ENCODE data around the gene FBXO46. TPM values are rescaled to one million over a fixed set of nuclear protein-coding genes. Genes with fewer than 3 reads are reported as not detected.

The FBXO46 gene
- polyA plus RNA-seq, 1 of the 3 experiments (the other 2 are of a cell fraction): 5.6 TPM

DNA sequence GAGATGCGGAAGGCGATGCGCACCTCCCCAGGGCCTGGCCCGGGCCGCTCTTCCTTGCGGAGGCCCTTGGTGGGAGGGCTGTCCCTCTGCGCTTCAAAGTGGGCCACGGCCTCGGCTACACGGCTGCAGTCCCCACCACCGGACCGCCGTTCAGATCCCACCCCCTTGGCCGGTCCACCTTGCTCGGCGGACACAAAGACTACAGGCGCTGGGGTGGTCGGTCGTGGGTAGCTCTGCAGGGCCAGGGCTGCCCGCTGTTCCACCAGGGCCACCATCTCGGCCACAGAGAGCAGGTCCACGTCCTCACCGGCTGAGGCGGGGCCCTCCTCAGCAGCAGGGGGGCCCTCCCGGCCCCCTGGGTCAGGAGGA lies 18.0 kb downstream of the FBXO46 start (continued):
- TF ChIP-seq REST (IDR thresholded peaks at IDR 0.05; ENCODE audit: low read depth, low read length) (no peak), FOXJ3 (CRISPR knock-in tag; IDR thresholded peaks at IDR 0.05) (no peak), NRF1 (IDR thresholded peaks at IDR 0.05; ENCODE audit: low read depth, low read length) (no peak)

DNA sequence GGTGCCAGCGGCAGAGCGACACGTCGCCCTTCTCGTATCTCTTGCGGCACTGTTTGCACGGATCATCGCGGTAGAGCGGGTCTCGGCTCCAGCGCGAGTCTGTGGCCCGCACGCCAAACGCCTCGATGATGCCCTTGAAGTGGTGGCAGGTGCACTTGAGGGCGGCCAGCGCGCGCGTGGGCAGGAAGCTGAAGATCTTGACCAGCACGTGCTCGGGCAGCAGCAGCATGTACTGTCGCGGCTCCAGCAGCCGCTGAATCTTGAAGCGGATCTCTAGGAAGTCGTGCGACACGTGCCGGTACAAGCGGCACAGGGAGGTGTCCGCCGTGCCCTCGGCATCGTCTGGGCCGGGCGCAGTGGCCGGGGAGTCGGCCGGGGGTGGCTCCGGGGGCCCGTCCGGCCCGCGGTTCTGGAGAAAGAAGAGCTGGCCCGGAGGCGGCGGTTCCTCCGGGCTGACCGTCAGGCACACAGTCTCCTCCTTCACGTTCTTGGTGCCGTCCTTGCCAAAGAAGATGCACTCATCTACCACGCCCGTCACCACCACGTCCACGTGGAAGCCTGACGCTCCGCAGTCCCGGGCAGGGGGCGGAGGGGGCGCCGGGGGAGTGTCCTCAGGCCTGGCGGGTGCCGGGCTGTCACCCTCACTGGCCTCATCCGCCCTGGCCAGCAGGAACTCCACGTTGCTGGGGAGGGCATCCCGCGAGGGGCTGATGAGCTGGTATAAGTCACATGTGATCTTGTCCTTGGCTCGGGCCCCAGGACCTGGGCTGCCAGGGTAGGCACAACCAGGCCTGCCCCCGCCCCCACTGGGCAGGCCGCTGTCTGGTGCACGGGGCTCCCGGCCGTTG lies 18.6 kb downstream of the FBXO46 start:
- Histone ChIP-seq H3K4me3 (ENCODE audit: low read depth in 2 of 2, low read length in 1 of 2) (no peak overlapping the region), H3K79me2 (ENCODE audit: insufficient read depth) (peaks cover 43% of the 10 kb centered on the region), H3K9me2 (no peaks in the 10 kb centered on the region), H3K9ac (no peak overlapping the region), H4K20me1 (ENCODE audit: insufficient read depth) (no peaks in the 10 kb centered on the region), H3K4me2 (no peak overlapping the region), H3K9me3 (no peaks in the 10 kb centered on the region), H2AFZ (ENCODE audit: low read depth) (no peak overlapping the region), H3K4me1 (ENCODE audit: control insufficient read depth in 1 of 2, insufficient read depth in 2 of 2, low read depth in 1 of 2, low read length in 1 of 2) (peaks cover 0 to 2% of the 10 kb centered on the region in 2 experiments; a peak in 1 of 4 replicates), H3K36me3 (replicated peaks in 1 of 2; ENCODE audit: control insufficient read depth in 1 of 2, insufficient read depth in 2 of 2, low read length in 1 of 2) (peaks cover 3 to 15% of the 10 kb centered on the region in 2 experiments), H3K27ac (ENCODE audit: low read depth in 2 of 2, low read length in 1 of 2) (no peak overlapping the region), H3K27me3 (ENCODE audit: insufficient read depth) (no peaks in the 10 kb centered on the region), H3F3A (replicated peaks; ENCODE audit: insufficient read depth) (no peaks in the 10 kb centered on the region)
- ChIA-PET POLR2A (interaction anchor here (1.0 kb wide), 1 partner anchor 20 kb away, joined by 3 read pairs; the partner anchor contains the start of gene QPCTL), CTCF (interaction anchor here (6.4 kb wide), 1 partner anchor 18 kb away, joined by 57 read pairs; the partner anchor contains the start of genes QPCTL and SNRPD2)
- WGBS (ENCODE audit: low lambda C conversion rate): 96% methylated on average over 38 of the region's 76 CpGs
- DNase-seq: no peak
- TF ChIP-seq FOXM1 (IDR thresholded peaks at IDR 0.05; ENCODE audit: low read depth) (no peak), YY1 (IDR thresholded peaks at IDR 0.05; ENCODE audit: low read depth) (no peak), JUND (IDR thresholded peaks at IDR 0.05) (no peak), SMC3 (IDR thresholded peaks at IDR 0.05; ENCODE audit: low read depth, low read length) (no peak), FOSL2 (IDR thresholded peaks at IDR 0.05; ENCODE audit: borderline replicate concordance, low read depth) (no peak), ELF1 (IDR thresholded peaks at IDR 0.05) (no peak), REST (IDR thresholded peaks at IDR 0.05; ENCODE audit: low read depth, low read length) (no peak), IRF3 (IDR thresholded peaks at IDR 0.05; ENCODE audit: low read depth, low read length) (no peak), TAF1 (IDR thresholded peaks at IDR 0.05; ENCODE audit: borderline replicate concordance, low read depth, low read length) (no peak), EP300 (IDR thresholded peaks at IDR 0.05; ENCODE audit: borderline replicate concordance in 1 of 2, low read depth in 1 of 2, low read length in 1 of 2) (no peak)
- TF ChIP-seq, protein P1, sequence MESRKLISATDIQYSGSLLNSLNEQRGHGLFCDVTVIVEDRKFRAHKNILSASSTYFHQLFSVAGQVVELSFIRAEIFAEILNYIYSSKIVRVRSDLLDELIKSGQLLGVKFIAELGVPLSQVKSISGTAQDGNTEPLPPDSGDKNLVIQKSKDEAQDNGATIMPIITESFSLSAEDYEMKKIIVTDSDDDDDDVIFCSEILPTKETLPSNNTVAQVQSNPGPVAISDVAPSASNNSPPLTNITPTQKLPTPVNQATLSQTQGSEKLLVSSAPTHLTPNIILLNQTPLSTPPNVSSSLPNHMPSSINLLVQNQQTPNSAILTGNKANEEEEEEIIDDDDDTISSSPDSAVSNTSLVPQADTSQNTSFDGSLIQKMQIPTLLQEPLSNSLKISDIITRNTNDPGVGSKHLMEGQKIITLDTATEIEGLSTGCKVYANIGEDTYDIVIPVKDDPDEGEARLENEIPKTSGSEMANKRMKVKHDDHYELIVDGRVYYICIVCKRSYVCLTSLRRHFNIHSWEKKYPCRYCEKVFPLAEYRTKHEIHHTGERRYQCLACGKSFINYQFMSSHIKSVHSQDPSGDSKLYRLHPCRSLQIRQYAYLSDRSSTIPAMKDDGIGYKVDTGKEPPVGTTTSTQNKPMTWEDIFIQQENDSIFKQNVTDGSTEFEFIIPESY (IDR thresholded peaks at IDR 0.05; ENCODE audit: borderline replicate concordance, low read depth): no peak
- TF ChIP-seq, protein P2, sequence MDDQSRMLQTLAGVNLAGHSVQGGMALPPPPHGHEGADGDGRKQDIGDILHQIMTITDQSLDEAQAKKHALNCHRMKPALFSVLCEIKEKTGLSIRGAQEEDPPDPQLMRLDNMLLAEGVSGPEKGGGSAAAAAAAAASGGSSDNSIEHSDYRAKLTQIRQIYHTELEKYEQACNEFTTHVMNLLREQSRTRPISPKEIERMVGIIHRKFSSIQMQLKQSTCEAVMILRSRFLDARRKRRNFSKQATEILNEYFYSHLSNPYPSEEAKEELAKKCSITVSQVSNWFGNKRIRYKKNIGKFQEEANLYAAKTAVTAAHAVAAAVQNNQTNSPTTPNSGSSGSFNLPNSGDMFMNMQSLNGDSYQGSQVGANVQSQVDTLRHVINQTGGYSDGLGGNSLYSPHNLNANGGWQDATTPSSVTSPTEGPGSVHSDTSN (IDR thresholded peaks at IDR 0.05): no peak
- TF ChIP-seq, protein P3, sequence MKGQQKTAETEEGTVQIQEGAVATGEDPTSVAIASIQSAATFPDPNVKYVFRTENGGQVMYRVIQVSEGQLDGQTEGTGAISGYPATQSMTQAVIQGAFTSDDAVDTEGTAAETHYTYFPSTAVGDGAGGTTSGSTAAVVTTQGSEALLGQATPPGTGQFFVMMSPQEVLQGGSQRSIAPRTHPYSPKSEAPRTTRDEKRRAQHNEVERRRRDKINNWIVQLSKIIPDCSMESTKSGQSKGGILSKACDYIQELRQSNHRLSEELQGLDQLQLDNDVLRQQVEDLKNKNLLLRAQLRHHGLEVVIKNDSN (IDR thresholded peaks at IDR 0.05; ENCODE audit: borderline replicate concordance, low read depth): no peak
